Hair follicular keratinocyte (primary cell): Measurements from ENCODE around the gene BHLHA9. TPM values are rescaled to one million over a fixed set of nuclear protein-coding genes. Genes with fewer than 3 reads are reported as not detected.

ENCODE experiments used
- total RNA-seq: library from RNA; depleted of rRNA; stranded (reverse); fragments of >200 nt; gene quantifications from 2 replicates; pipeline ENCODE4 v1.2.3, GENCODE V29; 2015

Gene BHLHA9
- not detected in 2 replicates for total RNA-seq

DNA sequence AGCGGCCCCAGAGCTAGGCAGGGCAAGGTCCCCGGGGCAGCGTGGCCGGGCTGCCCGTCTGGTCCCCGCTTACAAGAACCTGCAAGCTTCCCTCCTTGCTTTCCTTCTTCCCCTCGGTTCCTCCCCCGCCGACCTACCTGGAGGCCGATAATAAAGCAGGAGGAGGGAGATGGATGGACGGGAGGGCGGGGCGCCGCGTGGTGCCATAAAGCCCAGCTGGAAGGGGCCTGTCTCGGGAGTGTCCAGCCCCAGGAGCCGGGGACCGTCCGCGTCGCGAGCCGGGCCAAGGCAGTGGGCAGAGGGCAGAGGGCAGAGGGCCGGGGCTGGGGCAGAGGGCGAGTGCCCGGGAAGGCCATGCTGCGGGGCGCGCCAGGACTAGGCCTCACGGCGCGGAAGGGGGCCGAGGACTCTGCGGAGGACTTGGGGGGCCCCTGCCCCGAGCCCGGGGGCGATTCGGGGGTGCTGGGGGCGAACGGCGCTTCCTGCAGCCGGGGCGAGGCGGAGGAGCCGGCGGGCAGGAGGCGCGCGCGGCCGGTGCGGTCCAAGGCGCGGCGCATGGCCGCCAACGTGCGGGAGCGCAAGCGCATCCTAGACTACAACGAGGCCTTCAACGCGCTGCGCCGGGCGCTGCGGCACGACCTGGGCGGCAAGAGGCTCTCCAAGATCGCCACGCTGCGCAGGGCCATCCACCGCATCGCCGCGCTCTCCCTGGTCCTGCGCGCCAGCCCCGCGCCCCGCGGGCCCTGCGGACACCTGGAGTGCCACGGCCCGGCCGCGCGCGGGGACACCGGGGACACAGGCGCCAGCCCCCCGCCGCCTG is at the start of gene BHLHA9:
TSS of gene BHLHA9 (plus strand) at position 235 of the 820 bp plus-strand sequence. CDS start at position 355, 120 bp downstream.

Other genes starting within 250 kb of the BHLHA9 start
- 24.0 and 48.0 TPM in 2 replicates for gene ABR, start 90.5 kb upstream of the BHLHA9 start, total RNA-seq
- not detected in 2 replicates for gene TRARG1, start 9.2 kb downstream of the BHLHA9 start, total RNA-seq
- 727 and 935 TPM in 2 replicates for gene YWHAE, start 129.8 kb downstream of the BHLHA9 start, total RNA-seq
- 69.3 and 76.5 TPM in 2 replicates for gene CRK, start 185.8 kb downstream of the BHLHA9 start, total RNA-seq
- 95.3 and 137 TPM in 2 replicates for gene MYO1C, start 222.2 kb downstream of the BHLHA9 start, total RNA-seq
- gene INPP5K, start 246.2 kb downstream of the BHLHA9 start, total RNA-seq, result 16.0 and 37.3 TPM in 2 replicates